HG03060 (cell line): ENCODE measurements around the gene CES3.

ENCODE experiments used
- ATAC-seq: cut with Tn5 transposase; IDR thresholded peaks from one replicate; pipeline ENCODE4 v1.9.1; 2021; ENCODE audit warnings: low read depth, moderate number of reproducible peaks; ENCODE audit not compliant: unreplicated experiment

CES3 gene

DNA sequence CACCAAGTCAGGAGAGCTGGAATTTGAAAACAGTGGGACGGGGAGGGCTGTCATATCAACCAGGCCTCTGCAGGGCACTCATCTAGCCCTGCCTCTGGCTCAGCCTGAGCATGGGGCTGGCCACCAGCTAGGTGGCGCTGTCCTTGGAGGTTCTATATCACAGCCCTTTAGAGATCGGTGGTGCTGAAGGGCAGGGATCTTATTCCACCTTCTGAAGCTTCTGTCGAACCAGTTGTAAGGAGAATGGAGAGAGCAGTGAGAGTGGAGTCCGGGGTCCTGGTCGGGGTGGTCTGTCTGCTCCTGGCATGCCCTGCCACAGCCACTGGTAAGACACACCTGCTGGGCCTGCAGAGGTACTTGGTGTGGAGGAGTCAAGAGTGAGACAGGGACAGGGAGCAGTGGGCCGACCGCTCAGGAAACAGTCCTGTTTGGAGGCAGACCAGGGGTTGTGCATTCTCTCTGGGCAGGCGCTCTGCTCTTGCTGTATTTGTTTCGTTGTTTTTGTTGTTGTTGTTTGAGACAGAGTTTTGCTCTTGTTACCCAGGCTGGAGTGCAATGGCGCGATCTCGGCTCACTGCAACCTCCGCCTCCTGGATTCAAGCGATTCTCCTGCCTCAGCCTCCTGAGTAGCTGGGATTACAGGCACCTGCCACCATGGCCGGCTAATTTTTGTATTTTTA is at the start of gene CES3:
Gene CES3, plus strand, starts transcription at position 202 of the 680 bp plus-strand sequence. Its CDS starts 42 bp downstream, at position 244.
- no peak for ATAC-seq

- no peak for ATAC-seq
These were observed 49.3 kb upstream of the CES3 start for GRCh38 chr16:66911801-66912200.

- ATAC-seq = no peak
These were observed 48.0 kb upstream of the CES3 start for GRCh38 chr16:66913081-66913480.

DNA sequence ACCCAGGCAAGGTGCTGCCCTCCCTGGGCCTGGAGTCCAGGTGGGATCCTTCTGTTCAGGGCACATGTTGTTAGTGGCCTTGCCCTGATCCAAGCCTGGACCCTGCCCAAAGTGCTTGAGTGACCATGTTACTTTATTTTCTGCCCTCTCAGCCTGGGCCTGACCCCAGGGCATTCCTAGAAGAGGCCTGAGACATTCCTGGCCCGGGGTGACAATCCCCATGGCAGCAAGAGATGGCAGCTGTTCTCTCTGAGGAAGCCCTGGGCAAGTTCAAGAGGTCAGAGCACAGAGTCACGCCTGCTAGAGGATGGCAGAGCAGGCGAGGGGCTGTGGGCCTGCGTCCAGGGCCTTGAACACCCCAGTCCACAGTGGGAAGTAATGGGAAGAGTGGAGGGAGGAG is 47.4 kb upstream of the CES3 start:
- no peak for ATAC-seq

GRCh38 chr16:66914541-66914940 is 46.5 kb upstream of the CES3 start:
- ATAC-seq = no peak

DNA sequence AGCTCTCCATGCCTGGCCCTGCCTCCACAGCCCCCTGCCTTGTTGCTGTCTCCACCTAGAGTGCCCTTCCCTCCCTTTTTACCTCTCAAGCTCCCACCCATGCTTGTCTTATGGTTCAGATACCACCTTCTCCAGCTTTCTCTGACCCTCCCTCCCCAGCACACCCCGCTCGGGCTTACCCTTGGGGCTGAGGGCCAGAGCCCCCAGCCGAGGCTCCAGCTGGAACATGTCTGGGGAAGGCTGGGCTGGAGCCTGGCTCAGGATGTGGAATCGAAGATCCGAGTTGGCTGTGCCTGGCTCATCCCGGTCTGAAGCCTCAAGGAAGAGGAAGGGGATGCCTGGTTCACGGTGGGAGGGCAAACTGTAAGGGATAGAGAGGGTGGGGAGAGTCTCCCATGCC is 46.0 kb upstream of the CES3 start:
- no peak for ATAC-seq

- no peak for ATAC-seq
These were observed 44.5 kb upstream of the CES3 start for GRCh38 chr16:66916518-66916917.

DNA sequence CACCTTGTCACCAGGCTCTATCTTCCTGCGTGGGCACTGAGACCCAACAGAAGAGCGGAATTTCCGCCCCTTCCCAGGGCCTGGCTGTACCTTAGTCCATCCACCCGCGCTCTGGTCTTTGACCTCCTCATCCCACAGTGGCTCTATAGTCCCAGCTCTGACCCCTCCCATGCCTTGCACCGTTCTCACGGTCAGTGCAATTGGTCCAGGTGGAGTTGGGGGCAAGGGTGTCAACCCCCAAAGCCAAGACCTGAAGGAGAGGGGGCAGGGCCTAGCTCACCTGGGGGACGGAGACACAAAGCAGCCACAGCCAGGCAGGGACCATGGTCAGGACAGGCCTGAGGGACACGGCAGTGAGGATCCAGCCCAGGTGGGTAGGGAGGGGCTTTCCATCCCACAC is 43.3 kb upstream of the CES3 start:
- no peak for ATAC-seq

DNA sequence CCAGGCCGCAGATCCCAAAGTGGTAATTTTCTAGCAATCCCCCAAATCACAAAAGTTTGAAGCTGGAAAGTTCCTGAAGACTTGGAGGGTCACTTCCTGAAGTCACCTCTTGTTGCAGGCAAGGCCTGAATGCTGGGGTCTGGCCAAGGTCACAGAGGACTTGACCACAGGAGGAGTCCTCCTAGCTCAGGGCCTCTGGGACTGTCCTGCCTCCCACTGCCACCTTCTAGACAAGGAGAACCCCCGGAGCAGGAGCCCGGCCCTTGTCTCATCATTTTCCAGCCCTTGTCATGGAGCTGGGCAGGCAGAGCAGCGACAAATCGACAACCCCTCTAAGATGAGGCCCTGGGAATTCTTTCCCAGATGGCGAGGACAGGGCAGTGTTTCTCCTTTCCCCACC is 42.7 kb upstream of the CES3 start:
- ATAC-seq = no peak

- ATAC-seq = no peak
These were observed 42.1 kb upstream of the CES3 start, which contains the start of gene CDH16 for GRCh38 chr16:66918803-66919568. Gene CDH16 (minus strand): TSS chr16:66918885. CDS start chr16:66918065, 820 bp downstream.

DNA sequence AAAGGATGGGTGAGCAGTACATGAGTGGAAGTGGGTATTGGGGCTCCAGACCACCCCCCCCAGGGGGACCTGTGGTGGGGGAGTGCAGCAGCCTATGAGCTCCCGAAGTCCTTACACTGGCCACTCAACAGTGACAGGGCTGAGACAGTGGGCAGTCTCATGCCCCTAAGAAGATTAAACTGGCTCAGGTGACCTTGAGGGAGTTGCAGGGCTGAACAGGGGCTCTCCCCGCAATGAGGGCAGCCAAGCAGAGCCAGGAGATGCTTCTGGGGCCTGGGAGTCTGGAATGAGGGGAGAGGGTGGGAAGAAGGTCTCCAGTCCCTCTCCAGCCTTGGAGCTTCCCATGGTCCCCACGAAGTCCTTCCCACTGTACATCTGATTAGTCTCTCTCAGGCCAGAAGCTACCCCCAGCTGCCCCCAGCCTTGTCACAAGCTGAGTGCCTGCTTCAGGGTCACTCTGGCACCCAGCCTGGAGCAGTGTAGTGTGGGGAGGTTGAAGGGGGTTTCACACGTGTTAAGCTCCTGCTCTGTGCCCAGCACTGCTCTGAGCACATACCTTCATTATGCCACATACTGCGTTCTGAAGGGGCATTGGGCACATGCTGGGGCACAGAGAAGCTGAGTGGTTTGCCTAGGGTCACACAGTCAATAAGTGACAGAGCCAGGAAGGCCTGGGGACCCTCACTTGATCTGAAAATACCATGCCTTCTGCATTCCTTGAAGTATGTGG is 41.3 kb upstream of the CES3 start:
- ATAC-seq = no peak

DNA sequence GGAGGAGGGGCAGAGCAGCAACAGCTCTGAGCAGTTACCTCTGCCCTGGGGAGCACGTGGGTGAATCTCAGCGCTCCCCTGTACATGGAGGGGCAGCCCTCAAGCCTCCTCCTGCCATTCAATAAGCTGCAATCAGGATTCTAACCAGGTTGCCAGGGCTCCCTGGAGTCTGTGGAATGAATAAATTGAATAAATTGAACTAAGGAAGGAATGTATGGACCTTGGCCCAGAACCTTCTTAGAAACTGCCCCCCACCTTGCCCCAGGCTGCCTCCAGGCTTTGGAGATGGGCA is 40.8 kb upstream of the CES3 start:
- no peak for ATAC-seq

- ATAC-seq = no peak
These were observed 40.0 kb upstream of the CES3 start for GRCh38 chr16:66920924-66921680.

GRCh38 chr16:66921729-66922450 is 39.2 kb upstream of the CES3 start:
- ATAC-seq = no peak

GRCh38 chr16:66923247-66923731 is 37.8 kb upstream of the CES3 start:
- ATAC-seq = no peak

DNA sequence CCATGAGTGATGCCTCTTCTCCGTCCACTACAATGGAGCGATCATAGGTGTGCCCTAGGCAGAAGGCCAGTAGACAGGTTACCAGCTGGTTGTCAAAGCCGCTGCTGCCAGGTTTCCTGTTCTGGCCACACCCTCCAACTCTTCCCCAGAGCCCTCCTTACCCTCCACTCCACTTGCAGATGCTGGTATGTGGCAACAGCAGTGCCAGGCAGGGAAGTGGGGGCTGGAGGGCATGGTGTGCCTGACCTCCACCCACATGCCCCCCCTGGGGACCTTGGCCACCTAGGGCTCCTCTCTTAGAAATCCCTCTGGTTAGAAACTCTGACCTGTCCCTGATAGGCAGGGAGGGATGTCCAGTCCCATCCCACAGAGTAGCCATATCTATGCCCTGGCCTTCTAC is 37.2 kb upstream of the CES3 start:
- no peak for ATAC-seq

GRCh38 chr16:66924527-66925321 is 36.3 kb upstream of the CES3 start:
- no peak for ATAC-seq

DNA sequence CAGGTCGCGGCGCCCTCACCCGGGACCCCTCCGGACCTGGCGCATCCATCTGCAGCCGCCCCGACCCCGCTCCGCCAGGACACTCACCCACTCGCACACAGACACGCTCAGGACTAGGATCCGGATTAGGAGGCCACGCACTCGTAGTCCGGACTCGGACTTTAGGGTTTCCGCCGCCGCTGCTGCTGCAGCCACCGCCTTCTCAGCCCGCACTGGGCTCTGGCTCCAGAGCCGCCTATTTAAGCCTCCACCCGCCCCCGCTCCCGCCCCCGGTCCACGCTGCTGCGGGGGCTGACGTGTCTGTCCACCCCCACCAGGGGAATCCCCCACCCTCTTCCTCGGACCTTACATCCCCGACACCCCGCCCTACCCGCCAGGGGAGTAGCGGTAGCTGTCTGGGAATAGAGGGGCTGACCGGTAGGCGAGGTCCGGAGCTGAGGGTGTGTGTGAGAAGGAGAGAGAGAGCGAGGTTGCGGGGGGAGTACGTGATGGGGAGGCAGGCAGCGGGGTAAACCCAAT is 35.7 kb upstream of the CES3 start, which contains the start of gene RRAD:
Gene RRAD, minus strand, starts transcription at position 214 of the 519 bp plus-strand sequence. CDS start 356 bp downstream, outside the sequence.
- no peak for ATAC-seq
